Measurements from ENCODE around the gene COX4I2.
"Not testable (repeated sequence)": the region's sequence is repeated elsewhere in the genome, so short reads cannot be mapped to it uniquely, and the experiment has no call there.

- TF ChIP-seq SRF (IDR thresholded peaks at IDR 0.05; ENCODE audit: low read depth, low read length); POLR2AphosphoS5 (IDR thresholded peaks at IDR 0.05; ENCODE audit: low read depth, low read length); EP300 (IDR thresholded peaks at IDR 0.05; ENCODE audit: borderline replicate concordance in 1 of 2, low read depth in 2 of 2, low read length in 2 of 2); TEAD4 (IDR thresholded peaks at IDR 0.05; ENCODE audit: low read depth, low read length); EZH2 (IDR thresholded peaks at IDR 0.05; ENCODE audit: low read depth, low read length, severe bottlenecking); CREB1 (IDR thresholded peaks at IDR 0.05); USF2 (IDR thresholded peaks at IDR 0.05; ENCODE audit: low read length); TAF1 (IDR thresholded peaks at IDR 0.05; ENCODE audit: low read depth, low read length); KDM5A (IDR thresholded peaks at IDR 0.05; ENCODE audit: low read length); NRF1 (IDR thresholded peaks at IDR 0.05; ENCODE audit: low read depth, low read length); CTCF (IDR thresholded peaks at IDR 0.05; ENCODE audit: control extremely low read depth in 1 of 3, insufficient read depth in 1 of 3, low read depth in 1 of 3, low read length in 3 of 3); TAF7 (optimal IDR thresholded peaks at IDR 0.05; ENCODE audit: borderline replicate concordance, low read depth, low read length); HDAC2 (IDR thresholded peaks at IDR 0.05; ENCODE audit: borderline replicate concordance in 1 of 2, low read depth in 2 of 2, low read length in 2 of 2): not testable (repeated sequence)
These were observed 10.4 kb downstream of the COX4I2 start for GRCh38 chr20:31648104-31648503.

Measured in H1 (cell line).